CD4-positive, alpha-beta T cell treated with Interleukin-12 subunit alpha and Interleukin-12 subunit beta, for 1 hour (primary cell): ENCODE data around the gene SEC61A1.

Source experiments
- DNase-seq: peaks from one replicate; pipeline ENCODE4 v3.0.0-alpha.2; 2020

Gene SEC61A1

GRCh38 chr3:128051837-128052594, at the start of gene SEC61A1:
SEC61A1 (plus strand) TSS chr3:128052437; CDS start chr3:128052553, 116 bp downstream.
- peak; percentile 95 for DNase-seq

DNA sequence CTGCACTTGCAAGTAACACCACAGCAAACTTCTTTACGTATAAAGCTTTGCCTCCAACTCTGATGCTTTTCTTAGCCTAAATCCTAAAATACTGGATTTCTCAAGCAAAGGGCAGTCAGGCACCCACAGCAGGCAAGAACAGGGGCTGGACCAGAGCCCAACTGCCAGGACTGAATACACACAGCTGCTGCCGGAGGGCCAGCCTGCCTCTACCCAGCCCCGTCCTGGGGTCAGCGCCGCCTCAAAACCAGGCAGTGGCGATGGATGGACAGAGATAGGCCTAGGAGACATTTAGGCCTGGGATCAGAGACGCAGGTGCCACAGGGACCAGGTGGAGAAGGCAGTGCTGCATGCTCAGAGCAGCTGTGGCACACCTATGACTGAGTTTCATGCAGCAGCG, 47.6 kb upstream of the SEC61A1 start:
- DNase-seq: no peak

DNA sequence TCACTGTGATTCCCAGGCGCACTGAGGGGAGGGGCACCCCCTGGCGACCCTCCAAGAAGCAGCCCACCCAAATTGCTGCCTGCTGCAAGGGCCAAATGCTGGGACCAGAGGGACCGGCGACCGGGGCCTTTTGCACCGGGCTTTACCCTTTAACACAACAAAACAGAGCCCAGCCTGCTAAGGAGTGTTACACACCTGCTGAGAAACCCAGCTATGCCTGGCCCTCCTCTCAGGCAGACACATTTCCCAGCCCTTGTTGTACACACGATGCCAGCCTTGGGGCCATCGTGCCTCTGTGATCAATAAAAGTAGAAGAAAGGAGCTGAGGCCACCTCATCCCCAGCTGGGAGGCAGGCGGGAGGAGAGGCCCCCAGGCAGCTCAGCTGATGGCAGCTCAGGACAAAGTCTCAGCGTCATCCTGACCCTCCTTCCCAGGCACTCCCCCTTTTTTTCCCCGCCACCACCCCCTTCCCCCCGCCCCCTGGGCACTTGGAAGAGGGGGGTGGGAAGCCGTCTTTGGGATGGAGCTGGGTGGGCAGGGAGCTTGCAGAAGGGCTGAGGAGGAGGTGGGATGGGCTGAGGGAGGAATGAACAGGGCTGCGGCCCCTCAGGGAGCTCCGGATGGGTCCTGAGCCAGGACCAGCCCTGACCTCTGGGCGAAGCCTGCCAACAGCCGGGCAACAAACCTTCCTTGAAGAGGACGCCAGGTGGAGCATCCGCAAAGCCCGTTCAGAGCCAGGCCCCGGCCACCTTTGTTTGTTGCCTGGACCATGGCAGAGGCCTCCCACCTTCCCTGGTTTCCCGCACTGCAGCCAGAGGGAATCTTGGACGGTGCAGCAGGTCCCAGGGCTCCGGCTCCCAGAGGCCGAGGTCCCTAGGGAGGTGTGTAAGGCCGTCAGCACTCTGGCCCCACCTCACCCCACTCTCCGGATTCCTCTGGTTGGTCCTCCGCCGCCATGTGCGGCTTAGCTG, 45.9 kb upstream of the SEC61A1 start:
- no peak for DNase-seq

GRCh38 chr3:128007033-128007424, 45.2 kb upstream of the SEC61A1 start:
- no peak for DNase-seq

GRCh38 chr3:128009952-128010846, 42.0 kb upstream of the SEC61A1 start:
- DNase-seq: no peak

- no peak for DNase-seq
These were observed 41.1 kb upstream of the SEC61A1 start for GRCh38 chr3:128011140-128011539.

DNA sequence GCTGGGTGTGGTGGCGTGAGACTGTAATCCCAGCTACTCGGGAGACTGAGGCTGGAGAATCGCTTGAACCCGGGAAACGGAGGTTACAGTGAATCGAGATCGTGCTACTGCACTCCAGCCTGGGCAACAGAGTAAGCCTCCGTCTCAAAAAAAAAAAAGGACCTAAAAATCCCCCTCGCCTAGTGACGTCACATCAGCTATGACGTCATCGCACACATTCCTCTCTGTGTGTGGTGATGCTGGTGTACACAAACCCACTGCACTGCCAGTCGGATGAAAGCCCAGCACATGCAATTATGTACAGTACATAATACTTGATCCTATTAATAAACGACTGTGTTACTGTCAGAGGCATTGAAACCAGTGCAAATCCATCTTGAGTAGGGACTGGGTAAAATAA, 40.2 kb upstream of the SEC61A1 start:
- no peak for DNase-seq

- no peak for DNase-seq
These were observed 37.7 kb upstream of the SEC61A1 start for GRCh38 chr3:128014548-128014947.

DNA sequence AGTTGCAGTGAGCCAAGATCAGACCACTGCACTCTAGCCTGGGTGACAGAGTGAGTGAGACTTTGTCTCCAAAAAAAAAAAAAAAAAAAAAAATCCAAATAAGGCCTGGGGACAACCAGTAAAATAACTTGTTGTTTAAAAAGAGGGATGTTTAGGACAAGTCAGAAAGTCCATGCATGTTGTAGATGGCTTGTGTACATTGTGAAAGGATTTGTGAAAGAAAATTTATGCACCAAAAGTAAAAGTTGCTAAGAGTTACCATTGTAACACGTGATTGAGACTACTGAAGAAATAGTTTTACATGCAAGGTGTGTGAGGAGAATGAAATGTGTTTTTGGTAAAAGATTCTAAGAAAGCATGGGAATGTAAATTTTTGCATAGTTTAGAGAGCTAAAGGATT, 35.7 kb upstream of the SEC61A1 start:
- no peak for DNase-seq

DNA sequence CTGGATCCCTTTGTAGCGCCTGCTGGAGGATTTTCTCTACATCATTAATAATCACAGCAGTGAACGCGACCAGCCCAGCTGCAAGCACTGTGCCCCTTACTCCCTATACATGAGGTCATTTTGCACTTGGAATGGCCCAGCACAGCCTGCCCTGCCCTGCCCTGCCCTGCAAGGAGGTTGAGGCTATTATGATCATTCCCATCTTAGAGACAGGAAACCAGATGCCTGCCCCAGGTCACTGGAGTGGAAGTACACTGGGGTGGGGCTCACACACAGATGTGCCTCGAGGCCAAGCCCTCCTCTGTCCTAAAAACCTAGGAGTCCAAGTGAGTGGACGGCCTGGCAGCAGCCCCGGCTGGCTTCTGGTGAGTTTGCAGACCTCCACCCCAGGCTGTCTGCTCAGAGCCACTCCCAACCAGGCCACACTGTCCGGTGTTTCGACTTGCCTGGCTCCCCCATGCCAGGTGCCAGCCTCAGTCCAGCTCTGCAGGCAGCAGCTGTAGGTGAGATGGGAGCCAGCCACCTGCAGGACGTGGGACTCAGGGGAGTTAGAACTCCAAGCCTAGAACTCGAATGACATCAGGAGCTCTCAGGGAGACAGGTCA, 30.4 kb upstream of the SEC61A1 start:
- DNase-seq: no peak

- no peak for DNase-seq
These were observed 19.1 kb upstream of the SEC61A1 start for GRCh38 chr3:128033102-128033501.

DNA sequence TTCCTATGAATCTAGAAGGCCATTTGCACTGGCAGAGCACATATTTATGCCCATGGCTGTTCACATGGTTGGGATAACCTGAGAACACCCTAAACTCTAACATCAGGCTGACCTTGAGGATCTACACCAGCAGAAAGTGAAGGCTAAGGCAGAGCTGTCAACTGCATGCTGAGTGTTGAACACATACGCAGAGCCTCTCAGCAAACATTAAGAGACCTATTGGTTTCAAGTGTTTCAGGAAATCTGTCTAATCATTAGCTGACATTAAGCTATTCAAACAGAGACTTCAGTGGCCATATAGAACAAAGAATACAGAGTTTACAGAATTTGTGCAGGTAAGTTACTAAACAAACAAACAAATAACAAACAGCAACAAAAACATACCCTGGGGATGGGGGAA, 16.1 kb upstream of the SEC61A1 start:
- no peak for DNase-seq

DNA sequence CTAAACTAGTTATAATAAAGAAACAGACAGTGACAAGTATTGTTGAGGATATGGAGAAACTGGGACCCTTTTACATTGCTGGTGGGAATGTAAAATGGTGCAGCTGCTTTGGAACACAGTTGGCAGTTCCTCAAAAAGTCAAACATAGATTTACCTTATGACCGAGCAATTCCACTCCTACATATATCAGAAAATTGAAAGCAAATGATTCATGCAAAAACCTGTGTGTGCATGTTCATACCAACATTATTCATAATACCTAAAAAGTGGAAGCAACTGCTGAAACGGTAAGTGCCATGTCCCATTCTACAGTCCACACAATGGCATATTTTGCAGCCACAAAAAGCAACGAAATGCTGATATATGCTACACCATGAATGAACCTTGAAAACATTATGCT, 12.2 kb upstream of the SEC61A1 start:
- no peak for DNase-seq

DNA sequence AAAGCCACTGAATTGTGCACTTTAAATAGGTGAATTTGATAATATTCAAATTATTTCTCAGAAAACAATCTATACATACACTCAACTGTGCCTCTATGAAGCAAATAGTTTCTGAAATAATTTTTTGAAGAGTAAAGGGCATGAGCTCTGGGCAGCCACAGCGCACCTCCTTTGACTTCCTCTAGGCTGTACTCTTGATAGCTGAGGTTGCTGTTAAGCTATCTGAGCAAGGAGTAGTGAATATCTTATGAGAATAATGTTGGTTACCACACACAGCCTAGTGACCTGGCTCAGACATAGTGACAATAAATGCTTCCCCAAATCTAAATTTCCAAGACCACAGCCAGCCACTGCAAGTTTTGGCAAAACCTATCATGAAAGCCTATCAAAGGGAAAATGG, 11.6 kb upstream of the SEC61A1 start:
- no peak for DNase-seq

GRCh38 chr3:128041344-128041743, 10.9 kb upstream of the SEC61A1 start:
- no peak for DNase-seq

- no peak for DNase-seq
These were observed 1.6 kb upstream of the SEC61A1 start for GRCh38 chr3:128050597-128050996.

DNA sequence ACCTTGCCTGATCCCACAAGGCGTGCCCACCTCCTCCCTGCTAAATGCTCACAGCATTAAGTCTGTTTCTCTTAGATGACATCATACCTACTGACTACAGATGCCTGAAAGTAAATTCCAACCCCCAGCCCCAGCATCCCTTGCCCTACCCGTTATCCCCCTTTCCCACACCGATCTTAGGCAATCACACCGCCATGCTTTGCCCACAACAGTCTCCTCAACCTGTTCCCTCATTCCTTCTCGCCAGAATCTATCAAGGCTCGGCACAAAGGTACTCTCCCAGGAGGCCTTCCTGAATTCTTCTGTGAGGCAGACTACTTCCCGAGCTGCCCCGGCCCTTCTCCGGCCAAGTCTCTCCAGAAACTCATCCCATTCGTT, 789 bp upstream of the SEC61A1 start:
- DNase-seq: no peak

DNA sequence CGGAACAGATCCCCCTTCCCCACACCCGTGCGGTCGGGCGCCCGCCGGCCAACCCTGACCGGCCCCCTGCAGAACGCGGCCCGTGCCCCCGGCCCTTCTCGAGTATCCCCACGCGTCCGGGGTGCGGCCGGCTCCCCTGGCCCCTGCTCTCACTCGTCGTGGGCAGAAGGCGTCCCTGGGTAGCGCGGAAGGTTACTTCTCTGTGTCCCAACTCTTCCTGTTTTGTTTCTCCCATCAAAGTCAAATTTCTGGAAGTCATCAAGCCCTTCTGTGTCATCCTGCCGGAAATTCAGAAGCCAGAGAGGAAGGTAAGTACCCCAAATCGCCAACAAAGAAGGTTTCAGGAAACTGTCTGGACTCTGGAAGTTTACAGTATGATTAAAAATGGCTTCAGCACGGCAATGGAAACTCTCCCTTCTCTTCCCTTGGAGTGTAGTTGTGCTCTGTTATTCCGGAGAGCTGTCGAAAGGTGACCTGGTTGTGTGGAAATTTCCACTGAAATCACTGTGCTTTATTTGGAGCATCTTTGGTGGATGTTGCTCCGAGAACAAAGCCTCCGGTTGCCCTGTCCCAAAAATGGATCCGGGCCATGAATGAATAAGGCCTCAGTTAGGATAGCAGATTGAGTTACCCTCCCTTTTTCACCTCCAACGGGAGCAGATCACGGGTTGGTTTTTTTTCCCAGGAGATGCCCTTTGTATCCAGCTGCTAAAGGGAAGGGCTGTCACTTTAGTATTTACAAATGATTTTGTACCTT, 536 bp downstream of the SEC61A1 start:
- DNase-seq: no peak

- no peak for DNase-seq
These were observed 1.4 kb downstream of the SEC61A1 start for GRCh38 chr3:128053614-128054013.

- DNase-seq: no peak
These were observed 2.1 kb downstream of the SEC61A1 start for GRCh38 chr3:128054367-128054766.

GRCh38 chr3:128056258-128056657, 4.0 kb downstream of the SEC61A1 start:
- DNase-seq: no peak
